ENCODE data around the gene EBP. TPM values are rescaled to one million over a fixed set of nuclear protein-coding genes. Genes with fewer than 3 reads are reported as not detected.

Gene EBP
- polyA plus RNA-seq, 1 donor (not counting 4 experiments of a cell fraction or from before 2014, with no cell fraction given) = 194 TPM

DNA sequence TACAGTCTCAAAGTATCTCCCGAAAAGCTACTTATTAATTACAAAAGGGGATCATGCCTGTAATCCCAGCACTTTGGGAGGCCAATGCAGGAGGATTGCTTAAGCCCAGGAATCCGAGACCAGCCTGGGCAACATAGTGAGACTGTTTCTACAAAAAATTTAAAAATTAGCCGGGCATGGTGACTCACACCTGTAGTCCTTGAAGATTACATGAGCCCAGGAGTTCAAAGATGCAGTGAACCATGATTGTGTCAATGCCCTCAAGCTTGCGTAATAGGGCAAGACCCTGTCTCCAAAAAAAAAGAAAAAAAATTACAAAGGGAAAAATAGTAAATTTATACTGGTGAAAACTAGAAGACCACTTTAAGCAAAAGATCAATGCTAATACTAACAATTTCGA, 16.1 kb upstream of the EBP start:
- DNase-seq (ENCODE audit: low read depth, low spot score) (no peak), FAIRE-seq (no peak)
- Histone ChIP-seq H3K27me3 (ENCODE audit: control insufficient read depth, extremely low read depth, insufficient read depth, low read length) (no peaks in the 10 kb centered on the region), H3K79me2 (ENCODE audit: control insufficient read depth, insufficient read depth, low read length) (peaks cover 10% of the 10 kb centered on the region), H2AFZ (ENCODE audit: control insufficient read depth, low read length) (no peak overlapping the region), H3K4me2 (ENCODE audit: control insufficient read depth, extremely low read depth, insufficient read depth, low read depth, low read length) (no peak overlapping the region), H3K36me3 (ENCODE audit: control insufficient read depth in 2 of 2, extremely low read depth in 1 of 2, insufficient read depth in 2 of 2, low read length in 2 of 2) (no peaks in the 10 kb centered on the region), H3K9me1 (ENCODE audit: control insufficient read depth, extremely low read depth, insufficient read depth, low read length) (no peaks in the 10 kb centered on the region), H3K9ac (ENCODE audit: control insufficient read depth, extremely low read depth, insufficient read depth, low read length) (no peak overlapping the region), H3K9me3 (ENCODE audit: control insufficient read depth, low read depth, low read length) (peaks cover 2% of the 10 kb centered on the region), H3K4me3 (ENCODE audit: control insufficient read depth in 2 of 3, extremely low read depth in 1 of 3, insufficient read depth in 2 of 3, low read depth in 1 of 3, low read length in 3 of 3) (no peak overlapping the region), H3K4me1 (ENCODE audit: control insufficient read depth, extremely low read depth, insufficient read depth, low read length) (peaks cover 7% of the 10 kb centered on the region), H4K20me1 (ENCODE audit: control insufficient read depth, extremely low read depth, insufficient read depth, low read length) (no peaks in the 10 kb centered on the region), H3K27ac (ENCODE audit: control insufficient read depth, insufficient read depth, low read length) (no peak overlapping the region)
- TF ChIP-seq, protein P1, sequence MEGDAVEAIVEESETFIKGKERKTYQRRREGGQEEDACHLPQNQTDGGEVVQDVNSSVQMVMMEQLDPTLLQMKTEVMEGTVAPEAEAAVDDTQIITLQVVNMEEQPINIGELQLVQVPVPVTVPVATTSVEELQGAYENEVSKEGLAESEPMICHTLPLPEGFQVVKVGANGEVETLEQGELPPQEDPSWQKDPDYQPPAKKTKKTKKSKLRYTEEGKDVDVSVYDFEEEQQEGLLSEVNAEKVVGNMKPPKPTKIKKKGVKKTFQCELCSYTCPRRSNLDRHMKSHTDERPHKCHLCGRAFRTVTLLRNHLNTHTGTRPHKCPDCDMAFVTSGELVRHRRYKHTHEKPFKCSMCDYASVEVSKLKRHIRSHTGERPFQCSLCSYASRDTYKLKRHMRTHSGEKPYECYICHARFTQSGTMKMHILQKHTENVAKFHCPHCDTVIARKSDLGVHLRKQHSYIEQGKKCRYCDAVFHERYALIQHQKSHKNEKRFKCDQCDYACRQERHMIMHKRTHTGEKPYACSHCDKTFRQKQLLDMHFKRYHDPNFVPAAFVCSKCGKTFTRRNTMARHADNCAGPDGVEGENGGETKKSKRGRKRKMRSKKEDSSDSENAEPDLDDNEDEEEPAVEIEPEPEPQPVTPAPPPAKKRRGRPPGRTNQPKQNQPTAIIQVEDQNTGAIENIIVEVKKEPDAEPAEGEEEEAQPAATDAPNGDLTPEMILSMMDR (optimal IDR thresholded peaks at IDR 0.05 in 1 of 3, IDR thresholded peaks at IDR 0.05 in 1 of 3, conservative IDR thresholded peaks at IDR 0.05 in 1 of 3; ENCODE audit: extremely low read depth in 1 of 3, insufficient read depth in 2 of 3, low read length in 3 of 3) = no peak
- TF ChIP-seq EZH2 (IDR thresholded peaks at IDR 0.05; ENCODE audit: low read length) = no peak
- dilution Hi-C loops (cut with MboI; ENCODE audit: extremely low pct_ligation_motif_present, low sequenced_read_pairs) = no loop called here

DNA sequence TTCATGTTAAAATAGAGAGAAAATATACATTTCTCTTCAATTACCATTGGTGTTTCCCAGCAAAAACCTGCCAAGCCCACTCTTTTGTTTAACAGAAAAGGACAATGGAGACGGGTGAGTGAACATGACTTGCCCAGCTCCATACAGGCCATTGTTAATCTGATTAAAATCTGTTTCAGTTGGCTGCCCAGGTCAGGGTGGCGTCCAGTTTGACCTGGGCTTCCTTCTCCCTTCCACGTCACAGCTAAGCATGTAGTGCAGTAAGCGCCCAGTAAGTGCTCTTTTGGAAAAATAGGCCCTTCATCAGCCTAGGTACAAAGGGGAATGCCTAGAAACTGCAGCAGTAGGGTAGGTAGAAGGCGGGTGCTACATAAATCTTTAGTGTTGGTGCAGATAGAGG, 14.4 kb upstream of the EBP start:
- Histone ChIP-seq H2AFZ (ENCODE audit: control insufficient read depth, low read length) (no peak overlapping the region), H3K36me3 (ENCODE audit: control insufficient read depth in 2 of 2, extremely low read depth in 1 of 2, insufficient read depth in 2 of 2, low read length in 2 of 2) (peaks cover 0 to 3% of the 10 kb centered on the region in 2 experiments), H3K9me3 (ENCODE audit: control insufficient read depth, low read depth, low read length) (peaks cover 4% of the 10 kb centered on the region), H4K20me1 (ENCODE audit: control insufficient read depth, extremely low read depth, insufficient read depth, low read length) (no peaks in the 10 kb centered on the region), H3K79me2 (ENCODE audit: control insufficient read depth, insufficient read depth, low read length) (peaks cover 13% of the 10 kb centered on the region), H3K4me3 (ENCODE audit: control insufficient read depth in 2 of 3, extremely low read depth in 1 of 3, insufficient read depth in 2 of 3, low read depth in 1 of 3, low read length in 3 of 3) (no peak overlapping the region), H3K9me1 (ENCODE audit: control insufficient read depth, extremely low read depth, insufficient read depth, low read length) (no peaks in the 10 kb centered on the region), H3K27me3 (ENCODE audit: control insufficient read depth, extremely low read depth, insufficient read depth, low read length) (no peaks in the 10 kb centered on the region), H3K4me2 (ENCODE audit: control insufficient read depth, extremely low read depth, insufficient read depth, low read depth, low read length) (no peak overlapping the region), H3K27ac (ENCODE audit: control insufficient read depth, insufficient read depth, low read length) (no peak overlapping the region), H3K4me1 (ENCODE audit: control insufficient read depth, extremely low read depth, insufficient read depth, low read length) (peaks cover 7% of the 10 kb centered on the region), H3K9ac (ENCODE audit: control insufficient read depth, extremely low read depth, insufficient read depth, low read length) (no peak overlapping the region)
- TF ChIP-seq, protein P1 (optimal IDR thresholded peaks at IDR 0.05 in 1 of 3, IDR thresholded peaks at IDR 0.05 in 1 of 3, conservative IDR thresholded peaks at IDR 0.05 in 1 of 3; ENCODE audit: extremely low read depth in 1 of 3, insufficient read depth in 2 of 3, low read length in 3 of 3) = no peak
- TF ChIP-seq EZH2 (IDR thresholded peaks at IDR 0.05; ENCODE audit: low read length) = no peak
- dilution Hi-C loops (cut with MboI; ENCODE audit: extremely low pct_ligation_motif_present, low sequenced_read_pairs) = no loop called here
- no peak for FAIRE-seq
- no peak for DNase-seq (ENCODE audit: low read depth, low spot score)
